SK-N-SH treated with all-trans-retinoic acid at 6 μM for 48 hours (cell line): ENCODE data around the gene SYT7.

ENCODE experiments used
- ATAC-seq: fragments of 200-7000 bp; cut with Tn5 transposase; 3 replicates; pipeline ENCODE4 v1.9.1; 2020; ENCODE audit warnings: mild to moderate bottlenecking, moderate library complexity
- ARNTL ChIP-seq: fragments of 450-650 bp; formaldehyde crosslinking; IDR thresholded peaks from 2 replicates; pipeline ENCODE4 v1.5.0; 2020; ENCODE audit warnings: low read depth, mild to moderate bottlenecking, moderate library complexity, borderline replicate concordance
- BACH2 ChIP-seq: fragments of 250-450 bp; sonication (Bioruptor Pico); IDR thresholded peaks from 2 replicates; pipeline ENCODE4 v1.9.0; 2021; ENCODE audit warnings: mild to moderate bottlenecking, borderline replicate concordance
- CREB5 ChIP-seq: fragments of 250-450 bp; sonication (Bioruptor Pico); IDR thresholded peaks from 2 replicates; pipeline ENCODE4 v1.5.1; 2020; ENCODE audit warnings: low read depth, mild to moderate bottlenecking, moderate library complexity
- CSDC2 ChIP-seq: fragments of 250-450 bp; sonication (Bioruptor Pico); IDR thresholded peaks from 2 replicates; pipeline ENCODE4 v1.5.0; 2020; ENCODE audit warnings: mild to moderate bottlenecking, moderate library complexity
- ESRRG ChIP-seq: fragments of 250-450 bp; sonication (Bioruptor Pico); IDR thresholded peaks from 2 replicates; pipeline ENCODE4 v1.6.1; 2021; ENCODE audit warnings: mild to moderate bottlenecking
- GLIS3 ChIP-seq: fragments of 250-450 bp; sonication (Bioruptor Pico); IDR thresholded peaks from 2 replicates; pipeline ENCODE4 v1.5.0; 2020; ENCODE audit warnings: mild to moderate bottlenecking, moderate library complexity
- OSR1 ChIP-seq: fragments of 250-450 bp; sonication (Bioruptor Pico); IDR thresholded peaks from 2 replicates; pipeline ENCODE4 v1.8.0; 2022; ENCODE audit warnings: moderate library complexity, mild to moderate bottlenecking, inconsistent platforms
- PPARA ChIP-seq: fragments of 250-450 bp; sonication (Bioruptor Pico); IDR thresholded peaks from 2 replicates; pipeline ENCODE4 v1.5.0; 2020; ENCODE audit warnings: mild to moderate bottlenecking, borderline replicate concordance
- RARB ChIP-seq: fragments of 250-450 bp; sonication (Bioruptor Pico); IDR thresholded peaks from 2 replicates; pipeline ENCODE4 v1.8.0; 2021; ENCODE audit warnings: mild to moderate bottlenecking, moderate library complexity
- SNAI2 ChIP-seq: fragments of 250-450 bp; sonication (Bioruptor Pico); IDR thresholded peaks from 2 replicates; pipeline ENCODE4 v1.5.0; 2020; ENCODE audit warnings: mild to moderate bottlenecking, moderate library complexity
- TCF4 ChIP-seq: fragments of 250-450 bp; sonication (Bioruptor Pico); IDR thresholded peaks from 2 replicates; pipeline ENCODE4 v1.8.0; 2021; ENCODE audit warnings: mild to moderate bottlenecking, moderate library complexity, borderline replicate concordance
- TOX ChIP-seq: fragments of 250-450 bp; sonication (Bioruptor Pico); IDR thresholded peaks from 2 replicates; pipeline ENCODE4 v1.8.0; 2021; ENCODE audit warnings: mild to moderate bottlenecking, moderate library complexity, borderline replicate concordance
- TSHZ2 ChIP-seq: fragments of 250-450 bp; sonication (Bioruptor Pico); IDR thresholded peaks from 2 replicates; pipeline ENCODE4 v1.5.0; 2020; ENCODE audit warnings: mild to moderate bottlenecking, moderate library complexity
- ZC3H10 ChIP-seq: fragments of 250-450 bp; sonication (Bioruptor Pico); IDR thresholded peaks from 2 replicates; pipeline ENCODE4 v1.5.1; 2021; ENCODE audit warnings: mild to moderate bottlenecking, moderate library complexity
- ZFP3 ChIP-seq: fragments of 250-450 bp; sonication (Bioruptor Pico); IDR thresholded peaks from 2 replicates; pipeline ENCODE4 v1.5.0; 2020; ENCODE audit warnings: mild to moderate bottlenecking, moderate library complexity
- ZFP30 ChIP-seq: fragments of 450-650 bp; formaldehyde crosslinking; IDR thresholded peaks from 2 replicates; pipeline ENCODE4 v1.5.0; 2022; ENCODE audit warnings: mild to moderate bottlenecking, moderate library complexity
- ZNF565 ChIP-seq: fragments of 450-650 bp; formaldehyde crosslinking; conservative IDR thresholded peaks from 2 replicates; pipeline ENCODE4 v1.5.0; 2020; ENCODE audit warnings: low read depth, mild to moderate bottlenecking, moderate library complexity
- ZNF70 ChIP-seq: fragments of 450-650 bp; formaldehyde crosslinking; IDR thresholded peaks from 2 replicates; pipeline ENCODE4 v1.5.0; 2020; ENCODE audit warnings: mild to moderate bottlenecking, moderate library complexity
- ZNF8 ChIP-seq: fragments of 450-650 bp; formaldehyde crosslinking; IDR thresholded peaks from 2 replicates; pipeline ENCODE4 v1.5.0; 2020; ENCODE audit warnings: mild to moderate bottlenecking, moderate library complexity
- TF ChIP-seq, protein P1 (sequence below): fragments of 250-450 bp; sonication (Bioruptor Pico); IDR thresholded peaks from 2 replicates; pipeline ENCODE4 v1.5.1; 2021; ENCODE audit warnings: mild to moderate bottlenecking, moderate library complexity
- TF ChIP-seq, protein P2 (sequence below): fragments of 250-450 bp; sonication (Bioruptor Pico); IDR thresholded peaks from 2 replicates; pipeline ENCODE4 v1.8.0; 2020; ENCODE audit warnings: mild to moderate bottlenecking, moderate library complexity, borderline replicate concordance

The SYT7 gene

DNA sequence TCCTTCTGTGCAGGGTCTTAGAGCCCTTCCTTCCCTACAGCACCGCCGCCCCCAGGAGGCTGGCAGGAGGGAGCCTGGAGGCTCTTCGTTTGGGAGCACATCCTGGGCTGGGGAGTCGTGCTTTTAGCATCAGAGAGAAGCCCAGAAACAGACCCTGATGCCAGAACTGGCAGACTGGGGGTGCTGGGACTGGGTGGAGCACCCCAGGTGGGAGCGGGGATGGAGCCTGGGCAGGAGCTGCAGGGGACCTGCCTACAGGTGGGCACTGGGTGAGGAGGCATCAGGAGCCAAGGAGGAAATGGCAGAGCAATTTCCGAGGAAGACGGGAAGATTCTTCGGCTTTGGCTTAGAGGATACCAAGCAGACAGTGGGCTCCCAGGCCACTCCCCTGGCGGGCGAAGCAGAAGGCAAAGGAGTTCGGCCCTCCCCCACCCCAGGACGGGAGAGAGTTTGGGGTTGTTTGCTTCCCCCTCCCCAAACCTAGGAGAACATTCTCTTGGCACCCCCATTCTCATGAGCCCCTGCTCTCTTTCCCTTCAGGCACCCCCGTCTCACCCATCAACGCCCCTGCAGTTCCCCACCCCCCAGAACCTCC, 1.1 kb downstream of the SYT7 start:
- no peak for ATAC-seq
- TF ChIP-seq ESRRG (CRISPR knock-in tag) (no peak), ZNF565 (CRISPR knock-in tag) (no peak), OSR1 (CRISPR knock-in tag) (no peak), CREB5 (CRISPR knock-in tag) (no peak), ZNF8 (CRISPR knock-in tag) (no peak), ZC3H10 (no peak), ZFP30 (CRISPR knock-in tag) (no peak), PPARA (no peak), GLIS3 (CRISPR knock-in tag) (no peak), ZNF70 (no peak), BACH2 (CRISPR knock-in tag) (no peak)
- TF ChIP-seq, protein P1, sequence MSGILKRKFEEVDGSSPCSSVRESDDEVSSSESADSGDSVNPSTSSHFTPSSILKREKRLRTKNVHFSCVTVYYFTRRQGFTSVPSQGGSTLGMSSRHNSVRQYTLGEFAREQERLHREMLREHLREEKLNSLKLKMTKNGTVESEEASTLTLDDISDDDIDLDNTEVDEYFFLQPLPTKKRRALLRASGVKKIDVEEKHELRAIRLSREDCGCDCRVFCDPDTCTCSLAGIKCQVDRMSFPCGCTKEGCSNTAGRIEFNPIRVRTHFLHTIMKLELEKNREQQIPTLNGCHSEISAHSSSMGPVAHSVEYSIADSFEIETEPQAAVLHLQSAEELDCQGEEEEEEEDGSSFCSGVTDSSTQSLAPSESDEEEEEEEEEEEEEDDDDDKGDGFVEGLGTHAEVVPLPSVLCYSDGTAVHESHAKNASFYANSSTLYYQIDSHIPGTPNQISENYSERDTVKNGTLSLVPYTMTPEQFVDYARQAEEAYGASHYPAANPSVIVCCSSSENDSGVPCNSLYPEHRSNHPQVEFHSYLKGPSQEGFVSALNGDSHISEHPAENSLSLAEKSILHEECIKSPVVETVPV (CRISPR knock-in tag): no peak

DNA sequence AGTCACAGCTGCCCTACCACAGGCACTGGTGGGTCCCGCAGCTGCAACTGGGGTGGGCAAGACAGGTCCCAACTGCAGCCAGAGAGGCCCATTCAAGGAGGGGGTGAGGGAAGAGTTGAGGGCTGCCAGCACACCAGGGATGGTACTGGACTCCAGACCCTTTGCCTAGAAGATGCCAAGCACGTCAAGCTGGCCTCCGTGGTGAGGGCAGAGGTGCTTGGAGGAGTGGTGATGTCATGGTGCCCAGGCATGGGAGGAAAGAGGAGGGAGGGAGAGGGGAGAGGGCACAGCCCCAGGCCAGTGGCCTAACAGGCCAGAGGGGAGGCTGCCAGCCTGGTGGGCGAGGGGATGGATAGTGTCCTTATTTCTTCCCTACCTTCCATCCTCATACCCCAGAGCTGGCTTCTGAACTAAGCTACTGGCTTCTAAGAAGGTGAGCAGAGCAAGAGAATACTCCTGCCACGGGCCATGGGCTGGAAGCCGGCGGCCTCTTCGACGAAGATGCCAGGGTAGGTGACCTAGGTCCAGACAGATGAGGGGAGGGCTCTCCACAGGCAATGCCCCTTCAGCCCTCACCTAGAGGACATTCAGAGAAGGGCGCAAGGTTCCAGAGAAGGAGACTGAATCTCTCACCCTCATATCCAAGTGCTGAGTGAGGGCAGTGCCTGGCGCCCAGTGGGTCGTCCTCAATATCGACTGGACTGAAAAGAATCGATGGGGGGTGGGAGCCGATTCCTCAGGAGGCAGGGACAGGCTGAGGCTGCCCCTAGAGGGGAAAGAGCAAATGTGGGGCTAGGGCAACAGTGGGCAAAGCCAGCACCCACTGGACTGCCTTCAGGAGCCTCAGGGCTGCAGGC, 1.8 kb downstream of the SYT7 start:
- no peak for ATAC-seq
- TF ChIP-seq ZC3H10 (no peak), TOX (no peak), GLIS3 (CRISPR knock-in tag) (no peak), PPARA (no peak), OSR1 (CRISPR knock-in tag) (no peak), ZNF565 (CRISPR knock-in tag) (no peak), ZFP3 (CRISPR knock-in tag) (no peak), BACH2 (CRISPR knock-in tag) (no peak), ZNF8 (CRISPR knock-in tag) (no peak), ESRRG (CRISPR knock-in tag) (no peak), RARB (no peak), CSDC2 (CRISPR knock-in tag) (no peak), TCF4 (CRISPR knock-in tag) (no peak), ARNTL (CRISPR knock-in tag) (no peak), SNAI2 (no peak), ZNF70 (no peak), TSHZ2 (CRISPR knock-in tag) (no peak), CREB5 (CRISPR knock-in tag) (no peak)
- TF ChIP-seq, protein P1 (CRISPR knock-in tag): no peak
- TF ChIP-seq, protein P2, sequence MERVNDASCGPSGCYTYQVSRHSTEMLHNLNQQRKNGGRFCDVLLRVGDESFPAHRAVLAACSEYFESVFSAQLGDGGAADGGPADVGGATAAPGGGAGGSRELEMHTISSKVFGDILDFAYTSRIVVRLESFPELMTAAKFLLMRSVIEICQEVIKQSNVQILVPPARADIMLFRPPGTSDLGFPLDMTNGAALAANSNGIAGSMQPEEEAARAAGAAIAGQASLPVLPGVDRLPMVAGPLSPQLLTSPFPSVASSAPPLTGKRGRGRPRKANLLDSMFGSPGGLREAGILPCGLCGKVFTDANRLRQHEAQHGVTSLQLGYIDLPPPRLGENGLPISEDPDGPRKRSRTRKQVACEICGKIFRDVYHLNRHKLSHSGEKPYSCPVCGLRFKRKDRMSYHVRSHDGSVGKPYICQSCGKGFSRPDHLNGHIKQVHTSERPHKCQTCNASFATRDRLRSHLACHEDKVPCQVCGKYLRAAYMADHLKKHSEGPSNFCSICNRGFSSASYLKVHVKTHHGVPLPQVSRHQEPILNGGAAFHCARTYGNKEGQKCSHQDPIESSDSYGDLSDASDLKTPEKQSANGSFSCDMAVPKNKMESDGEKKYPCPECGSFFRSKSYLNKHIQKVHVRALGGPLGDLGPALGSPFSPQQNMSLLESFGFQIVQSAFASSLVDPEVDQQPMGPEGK: no peak
